IMR-90 (cell line): Measurements from ENCODE around the gene RASL10A.

ENCODE experiments used
- CHD1 ChIP-seq: IDR thresholded peaks from 2 replicates; pipeline ENCODE4 v1.6.1; 2012; ENCODE audit warnings: low read depth, low read length, improper control_type of control experiment
- CTCF ChIP-seq: conservative IDR thresholded peaks from 2 replicates; pipeline ENCODE4 v1.5.1; 2012; ENCODE audit warnings: mild to moderate bottlenecking, low read depth, low read length, improper control_type of control experiment
- FOS ChIP-seq: fragments of 150-350 bp; IDR thresholded peaks from 2 replicates; pipeline ENCODE4 v1.6.1; 2016; ENCODE audit warnings: low read depth, low read length
- POLR2A ChIP-seq: IDR thresholded peaks from 2 replicates; pipeline ENCODE4 v1.6.1; 2012; ENCODE audit warnings: mild to moderate bottlenecking, low read depth, low read length
- RAD21 ChIP-seq: IDR thresholded peaks from 2 replicates; pipeline ENCODE4 v1.6.1; 2012; ENCODE audit warnings: low read length, improper control_type of control experiment
- RFX5 ChIP-seq: IDR thresholded peaks from 2 replicates; pipeline ENCODE4 v1.8.0; 2012; ENCODE audit warnings: low read depth, mild to moderate bottlenecking, low read length, moderate library complexity

- TF ChIP-seq FOS (no peak), RFX5 (no peak), CTCF (no peak), POLR2A (no peak), CHD1 (no peak), RAD21 (no peak)
Measured at GRCh38 chr22:29330753-29331152, 15.3 kb upstream of the RASL10A start.
